ENCODE measurements around the gene LGMN.

GRCh38 chr14:92737206-92737605 lies 11.2 kb downstream of the LGMN start:
- no peak for TF ChIP-seq CTCF (optimal IDR thresholded peaks at IDR 0.05 in 1 of 3, IDR thresholded peaks at IDR 0.05 in 1 of 3, conservative IDR thresholded peaks at IDR 0.05 in 1 of 3; ENCODE audit: extremely low read depth in 1 of 3, insufficient read depth in 2 of 3, low read length in 3 of 3)
- TF ChIP-seq EZH2 (IDR thresholded peaks at IDR 0.05; ENCODE audit: low read length): no peak

Data from keratinocyte (primary cell).